Endothelial cell of umbilical vein (primary cell): ENCODE results near the gene LRRC32. TPM values are rescaled to one million over a fixed set of nuclear protein-coding genes. Genes with fewer than 3 reads are reported as not detected.

Source experiments
- BruUV-seq: library from RNA; stranded (reverse); fragments of 400-500 nt; replicated peaks from 2 replicates; lab custom pipeline; 2021; lab: Mats Ljungman, UMichigan
- CTCF ChIA-PET: fragments of 300-600, 350-600 bp; sonication (Branson Sonifier 250); formaldehyde crosslinking; loops from one replicate; lab custom pipeline; 2021; ENCODE audit warnings: antibody characterized with exemption, inconsistent platforms; lab: Charles Lee
- POLR2A ChIA-PET: fragments of 300-600, 350-600 bp; sonication (Branson Sonifier 250); formaldehyde crosslinking; loops from one replicate; lab custom pipeline; 2021; ENCODE audit warnings: antibody characterized with exemption, inconsistent platforms; lab: Charles Lee
- DNase-seq: peaks from one replicate; pipeline ENCODE4 v3.0.0-alpha.2; 2011; ENCODE audit warnings: low read depth, low spot score
- FAIRE-seq: peaks from 2 replicates; lab custom pipeline; 2011; peaks lifted over from hg19 to GRCh38; lab: Jason Lieb, UNC
- H2AFZ ChIP-seq: 2 replicates; pipeline ENCODE4 v1.6.0; 2012; ENCODE audit warnings: low read depth, low read length, control low read depth, inconsistent platforms
- H3K27ac ChIP-seq: 2 replicates; pipeline ENCODE4 v1.5.1; 2011; ENCODE audit warnings: low read depth, mild to moderate bottlenecking, control low read depth, low read length, moderate library complexity; ENCODE audit not compliant: insufficient read depth
- H3K27me3 ChIP-seq, 2 experiments: 2 replicates each; pipeline versions ENCODE4 v1.6.0 to v1.6.1; 2011; ENCODE audit warnings: low read length in 2 of 2, mixed read lengths in 1 of 2; ENCODE audit not compliant: control insufficient read depth in 2 of 2, insufficient read depth in 2 of 2
- H3K36me3 ChIP-seq, 2 experiments: 2 replicates in 1 of 2; 3 replicates in 1 of 2; pipeline ENCODE4 v1.5.1; 2011; ENCODE audit warnings: low read length in 2 of 2, mild to moderate bottlenecking in 1 of 2, moderate library complexity in 1 of 2; ENCODE audit not compliant: control insufficient read depth in 2 of 2, insufficient read depth in 2 of 2; ENCODE audit errors: extremely low read depth in 1 of 2
- H3K4me1 ChIP-seq: 3 replicates; pipeline ENCODE4 v1.5.1; 2011; ENCODE audit warnings: mild to moderate bottlenecking, low read length; ENCODE audit not compliant: control insufficient read depth, insufficient read depth; ENCODE audit errors: extremely low read depth
- H3K4me2 ChIP-seq: 2 replicates; pipeline ENCODE4 v1.6.1; 2011; ENCODE audit warnings: low read length, control low read depth, mixed read lengths; ENCODE audit not compliant: insufficient read depth
- H3K4me3 ChIP-seq, 3 experiments: fragments of 200-600 bp in 1 of 3; sonication (generic), shearing (Covaris generic) in 1 of 3; replicated peaks in 1 of 3; 2 replicates each; pipeline ENCODE4 v1.5.1; 2011 to 2016; ENCODE audit warnings: control low read depth in 3 of 3, low read length in 3 of 3, mild to moderate bottlenecking in 2 of 3, inconsistent platforms in 1 of 3, low read depth in 1 of 3, moderate library complexity in 1 of 3; ENCODE audit not compliant: insufficient read depth in 1 of 3
- H3K79me2 ChIP-seq: 2 replicates; pipeline ENCODE4 v1.6.0; 2012; ENCODE audit warnings: low read length, inconsistent platforms; ENCODE audit not compliant: control insufficient read depth, insufficient read depth
- H3K9ac ChIP-seq: replicated peaks from 2 replicates; pipeline ENCODE3; 2011; ENCODE audit warnings: low read length, control low read depth; ENCODE audit not compliant: insufficient read depth; ENCODE audit errors: extremely low read depth
- H3K9me1 ChIP-seq: replicated peaks from 3 replicates; pipeline ENCODE4 v1.6.0; 2011; ENCODE audit warnings: mild to moderate bottlenecking, low read length; ENCODE audit not compliant: control insufficient read depth, insufficient read depth; ENCODE audit errors: extremely low read depth
- H3K9me3 ChIP-seq: replicated peaks from 2 replicates; pipeline ENCODE4 v1.5.1; 2012; ENCODE audit warnings: low read length, inconsistent platforms; ENCODE audit not compliant: control insufficient read depth, insufficient read depth
- H4K20me1 ChIP-seq: replicated peaks from 2 replicates; pipeline ENCODE3; 2011; ENCODE audit warnings: mild to moderate bottlenecking, low read length; ENCODE audit not compliant: control insufficient read depth, insufficient read depth; ENCODE audit errors: extremely low read depth
- CTCF ChIP-seq, 2 donors: IDR thresholded peaks; 1 replicate in 1 of 2; 2 replicates in 1 of 2; pipeline ENCODE4 v1.5.1; 2011; ENCODE audit warnings: low read length in 2 of 2, mild to moderate bottlenecking in 2 of 2, moderate library complexity in 2 of 2, control low read depth in 1 of 2, inconsistent platforms in 1 of 2, low read depth in 1 of 2; ENCODE audit not compliant: insufficient read depth in 1 of 2; ENCODE audit errors: extremely low read depth in 1 of 2
- EZH2 ChIP-seq: IDR thresholded peaks from 2 replicates; pipeline ENCODE4 v1.6.1; 2012; ENCODE audit warnings: borderline replicate concordance, low read depth, mild to moderate bottlenecking, moderate library complexity, low read length, inconsistent platforms; ENCODE audit not compliant: severe bottlenecking
- FOS ChIP-seq: IDR thresholded peaks from 2 replicates; pipeline ENCODE4 v1.6.1; 2011; ENCODE audit warnings: mild to moderate bottlenecking, low read length, moderate library complexity, borderline replicate concordance; ENCODE audit not compliant: insufficient read depth
- GATA2 ChIP-seq: IDR thresholded peaks from 2 replicates; pipeline ENCODE4 v1.7.0; 2011; ENCODE audit warnings: low read depth, mild to moderate bottlenecking, moderate library complexity, mixed read lengths, low read length; ENCODE audit not compliant: insufficient read length, insufficient read depth
- JUN ChIP-seq: IDR thresholded peaks from 2 replicates; pipeline ENCODE4 v1.6.1; 2011; ENCODE audit warnings: borderline replicate concordance, low read depth; ENCODE audit not compliant: insufficient read length, insufficient read depth
- MAX ChIP-seq: IDR thresholded peaks from 2 replicates; pipeline ENCODE4 v1.6.1; 2011; ENCODE audit not compliant: insufficient read depth, insufficient read length
- MYC ChIP-seq: IDR thresholded peaks from one replicate; pipeline ENCODE4 v1.6.1; 2011; ENCODE audit warnings: mild to moderate bottlenecking, low read depth, low read length
- POLR2A ChIP-seq: IDR thresholded peaks from 2 replicates; pipeline ENCODE4 v1.6.1; 2012; ENCODE audit warnings: low read depth, mild to moderate bottlenecking, control low read depth, low read length
- POLR2AphosphoS5 ChIP-seq: IDR thresholded peaks from 2 replicates; pipeline ENCODE4 v1.6.1; 2012; ENCODE audit warnings: low read depth, mild to moderate bottlenecking, control low read depth, low read length, moderate library complexity; ENCODE audit not compliant: insufficient read depth
- dilution Hi-C: fragments of 300-500 bp; cut with MboI; formaldehyde crosslinking; loops from one replicate; pipeline ENCODE4 v1.15.0; 2019; ENCODE audit warnings: low sequenced_read_pairs; ENCODE audit not compliant: extremely low pct_ligation_motif_present
- intact Hi-C: fragments of 100-400 bp; cut with micrococcal nuclease; formaldehyde crosslinking; loops from one replicate; pipeline ENCODE4 v1.10.0; 2022
- polyA plus RNA-seq, 4 experiments: library from polyadenylated mRNA; depleted of rRNA in 3 of 4; stranded (reverse) in 3 of 4; unstranded in 1 of 4; fragments of >200 nt; gene quantifications; 2 replicates each; pipeline versions ENCODE4 v1.2.1 to v1.2.3, GENCODE V29; 2011 to 2012; ENCODE audit warnings: missing spikeins in 1 of 4
- total RNA-seq: library from RNA; stranded (reverse); gene quantifications from 2 replicates; pipeline ENCODE4 v1.2.3, GENCODE V29; 2021

The LRRC32 gene
- total and polyA plus RNA-seq, 2 donors (not counting 3 experiments of a cell fraction or from before 2014, with no cell fraction given): 77.2 to 117 TPM

GRCh38 chr11:76623884-76624419 lies 46.6 kb downstream of the LRRC32 start:
- ChIA-PET CTCF (interaction anchor here (0.5 to 1.3 kb wide), 2 partner anchors 45 to 419 kb away, joined by 3 read pairs; no protein-coding TSS in a partner anchor), POLR2A (no interaction called here)
- H3K27me3 ChIP-seq: no peaks in the 10 kb centered on the region
- no peaks in the 10 kb centered on the region for H4K20me1 ChIP-seq
- intact Hi-C loops (no loop called here), dilution Hi-C loops (no loop called here)
- no peak overlapping the region for H3K9ac ChIP-seq
- H3K36me3 ChIP-seq: no peaks in the 10 kb centered on the region
- H3K9me1 ChIP-seq: no peaks in the 10 kb centered on the region
- no peak for DNase-seq
- no peak overlapping the region for H3K4me2 ChIP-seq
- no peaks in the 10 kb centered on the region for H3K79me2 ChIP-seq
- no peak for FAIRE-seq
- no peak for TF ChIP-seq FOS
- no peak for TF ChIP-seq EZH2
- no peak for TF ChIP-seq GATA2
- TF ChIP-seq MAX: no peak
- TF ChIP-seq JUN: no peak
- TF ChIP-seq POLR2AphosphoS5: no peak
- TF ChIP-seq MYC: no peak
- TF ChIP-seq CTCF (IDR thresholded peaks at IDR 0.05; ENCODE audit: extremely low read depth in 1 of 2, insufficient read depth in 1 of 2, low read depth in 1 of 2, low read length in 2 of 2): no peak
- no peak for TF ChIP-seq POLR2A
- H3K27ac ChIP-seq: no peak overlapping the region
- H2AFZ ChIP-seq: no peak overlapping the region
- no peak overlapping the region for H3K4me3 ChIP-seq
- H3K9me3 ChIP-seq: no peaks in the 10 kb centered on the region
- H3K4me1 ChIP-seq: peaks cover 11% of the 10 kb centered on the region
- no TSS peak for BruUV-seq
